ENCODE data around the gene PCDH9. TPM values are rescaled to one million over a fixed set of nuclear protein-coding genes. Genes with fewer than 3 reads are reported as not detected.

PCDH9 gene
- total RNA-seq, 1 experiment from 2014 or later, result not detected

DNA sequence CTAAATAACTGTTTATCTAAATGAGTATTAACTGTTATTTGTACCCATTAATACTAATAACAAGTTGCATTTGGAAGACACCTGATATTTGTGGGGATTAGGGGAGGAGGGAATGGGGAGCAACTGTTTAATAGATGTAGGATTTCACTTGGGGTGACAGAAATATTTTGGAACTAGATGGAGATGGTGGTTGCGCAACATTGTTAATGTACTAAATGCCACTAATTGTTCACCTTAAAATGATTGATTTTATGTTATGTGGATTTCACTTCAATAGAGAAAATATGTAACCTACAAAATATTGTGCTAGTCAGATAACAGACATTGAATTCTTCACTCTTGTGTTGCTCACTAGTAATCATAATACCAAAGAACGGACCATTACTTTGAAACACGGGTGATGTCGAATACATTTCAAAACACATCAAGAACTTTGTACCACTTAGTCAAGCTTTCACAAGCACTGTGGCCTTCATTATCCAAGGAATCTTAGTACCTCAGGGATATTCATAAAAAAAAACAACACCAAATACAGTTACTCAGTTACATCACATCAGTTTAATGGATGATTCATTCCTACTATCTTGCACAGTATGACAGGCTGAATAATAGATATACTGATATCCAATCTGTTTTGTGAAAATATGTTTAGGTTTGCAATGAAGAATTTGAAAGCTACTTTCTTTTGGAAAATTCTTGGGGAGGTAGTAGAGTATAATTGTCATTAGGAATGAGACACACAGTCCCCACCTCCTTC, 721.8 kb downstream of the PCDH9 start:
- no peak for DNase-seq (ENCODE audit: low spot score)
- in situ Hi-C loops (cut with HindIII; ENCODE audit: low sequenced_read_pairs), result no loop called here

DNA sequence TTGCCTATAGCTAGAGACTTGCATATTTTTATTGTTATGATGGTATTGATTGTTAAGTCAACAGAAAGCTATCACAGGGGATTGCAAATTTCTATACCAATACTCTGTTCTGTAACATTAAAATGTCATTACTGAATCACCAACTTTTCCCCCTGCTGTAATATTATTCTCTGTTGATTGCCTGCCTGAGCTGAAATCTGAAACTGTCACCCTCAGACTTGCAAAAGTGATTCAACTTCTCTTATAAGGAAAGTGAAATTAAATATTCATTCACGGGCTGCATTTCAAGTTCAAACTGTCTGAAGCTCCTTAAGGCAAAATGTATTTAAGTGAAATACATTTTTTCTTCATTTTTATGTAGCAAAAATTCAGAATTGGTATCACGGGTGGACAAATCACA, 723.2 kb downstream of the PCDH9 start:
- in situ Hi-C loops (cut with HindIII; ENCODE audit: low sequenced_read_pairs), result no loop called here
- no peak for DNase-seq (ENCODE audit: low spot score)

DNA sequence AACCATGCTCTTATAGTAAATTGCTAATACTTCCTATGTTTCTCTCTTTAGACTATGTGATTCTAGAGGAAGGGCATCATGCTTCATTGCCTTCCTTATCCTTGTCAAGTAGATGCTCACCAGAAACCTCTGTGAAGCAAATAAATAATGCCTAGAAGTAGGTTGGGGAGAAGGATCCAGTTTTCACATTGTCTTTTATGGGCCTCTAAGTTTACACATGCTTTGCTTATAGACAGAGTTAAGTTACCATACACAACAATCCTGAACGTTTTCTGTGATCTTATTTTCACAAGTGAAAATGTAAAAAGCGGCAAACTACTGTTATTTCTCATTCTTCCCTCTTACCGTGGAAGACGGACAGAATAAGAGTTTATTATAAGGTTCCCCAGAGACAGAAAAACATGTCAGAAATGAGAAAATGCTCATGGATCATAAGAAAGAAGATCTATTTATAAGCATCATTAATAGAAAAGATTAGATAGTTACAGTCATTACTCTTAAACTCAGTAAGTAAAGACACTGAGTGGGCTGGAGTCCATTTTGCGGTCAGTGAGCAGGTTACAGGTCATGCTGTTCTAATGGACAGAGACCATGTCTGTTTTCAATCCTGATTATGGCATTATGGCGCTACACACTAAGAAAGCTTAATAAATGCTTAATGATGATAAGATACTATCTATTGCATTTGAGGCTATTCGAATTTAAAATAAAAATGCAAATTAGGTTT, 723.9 kb downstream of the PCDH9 start:
- in situ Hi-C loops (cut with HindIII; ENCODE audit: low sequenced_read_pairs), result no loop called here
- no peak for DNase-seq (ENCODE audit: low spot score)

DNA sequence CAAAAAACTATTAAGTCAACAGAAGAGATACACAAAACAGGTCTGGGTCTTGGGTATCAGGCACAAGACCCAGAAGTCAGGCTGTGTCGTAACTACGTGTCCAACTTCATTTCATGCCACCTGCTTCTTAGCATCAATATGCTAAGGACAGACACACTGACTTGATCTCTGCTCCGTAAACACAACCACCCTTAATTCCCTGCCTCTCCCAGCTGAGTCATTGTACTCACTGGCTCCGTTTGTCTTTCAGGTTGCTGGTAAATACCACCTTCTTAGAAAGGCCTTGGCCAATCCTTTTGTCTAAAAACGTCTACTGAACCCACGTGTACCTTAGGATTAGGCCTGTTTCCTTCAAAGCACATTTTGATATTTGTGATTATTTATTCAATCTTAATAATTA, 726.2 kb downstream of the PCDH9 start:
- in situ Hi-C loops (cut with HindIII; ENCODE audit: low sequenced_read_pairs), result no loop called here

DNA sequence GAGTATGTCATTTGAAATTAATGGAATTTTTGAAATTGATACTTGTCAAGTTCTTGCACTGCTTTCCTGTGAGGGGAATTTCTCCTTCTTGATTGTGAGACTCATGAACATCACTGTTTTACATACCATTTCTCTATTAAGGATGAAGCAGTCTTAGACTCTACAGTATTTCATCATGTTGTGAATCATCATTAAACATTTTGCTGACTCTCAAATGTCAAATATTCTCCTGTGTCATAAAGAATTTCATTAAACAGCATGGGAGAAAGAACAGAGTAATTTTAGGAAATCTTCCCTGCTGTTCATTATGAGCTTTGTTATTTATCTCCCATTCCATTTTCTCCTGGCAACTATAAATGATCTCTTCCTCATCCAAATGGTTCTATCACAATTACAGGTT, 729.0 kb downstream of the PCDH9 start:
- in situ Hi-C loops (cut with HindIII; ENCODE audit: low sequenced_read_pairs), result no loop called here

More for the DNA sequence above, 726.2 kb downstream of the PCDH9 start:
- no peak for DNase-seq (ENCODE audit: low spot score)

DNA sequence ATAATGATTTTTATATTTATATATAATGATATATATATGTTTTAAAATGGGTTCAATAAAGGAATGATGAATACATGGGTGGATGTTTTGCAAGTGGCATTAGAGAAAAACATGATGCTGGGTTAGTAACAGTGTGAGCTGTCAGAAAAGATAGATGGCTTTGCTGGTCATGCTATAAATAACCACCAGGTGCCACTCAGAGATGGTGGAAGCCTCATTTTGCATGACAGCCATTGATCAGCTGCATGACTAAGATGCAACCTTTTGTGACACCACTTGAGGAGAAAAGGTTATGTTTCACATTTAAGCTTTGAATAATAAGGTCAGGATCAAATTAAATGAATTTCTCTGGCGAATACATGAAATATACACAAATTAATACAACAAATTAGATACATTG, 737.7 kb downstream of the PCDH9 start:
- in situ Hi-C loops (cut with HindIII; ENCODE audit: low sequenced_read_pairs), result no loop called here
- DNase-seq (ENCODE audit: low spot score), result peak; percentile 3

More for the DNA sequence above, 729.0 kb downstream of the PCDH9 start:
- no peak for DNase-seq (ENCODE audit: low spot score)

DNA sequence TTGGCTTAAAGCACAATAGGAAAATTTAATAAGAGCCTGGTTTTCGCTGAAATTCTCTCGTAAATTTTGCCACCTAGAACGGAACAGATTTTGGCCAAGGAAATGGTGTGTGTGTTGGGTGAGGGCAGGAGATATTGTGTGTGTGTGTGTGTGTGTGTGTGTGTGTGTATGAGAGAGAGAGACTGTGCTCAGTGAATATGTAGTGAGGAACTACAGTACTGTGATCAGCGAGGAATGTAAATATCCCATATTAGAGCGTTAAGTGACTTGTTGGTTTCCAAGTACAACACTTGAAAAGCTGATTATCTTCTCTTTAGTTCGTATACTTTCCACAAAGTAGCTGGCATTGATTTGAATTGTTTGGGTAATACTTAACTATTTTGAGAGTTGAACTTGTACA, 738.9 kb downstream of the PCDH9 start:
- in situ Hi-C loops (cut with HindIII; ENCODE audit: low sequenced_read_pairs), result no loop called here

DNA sequence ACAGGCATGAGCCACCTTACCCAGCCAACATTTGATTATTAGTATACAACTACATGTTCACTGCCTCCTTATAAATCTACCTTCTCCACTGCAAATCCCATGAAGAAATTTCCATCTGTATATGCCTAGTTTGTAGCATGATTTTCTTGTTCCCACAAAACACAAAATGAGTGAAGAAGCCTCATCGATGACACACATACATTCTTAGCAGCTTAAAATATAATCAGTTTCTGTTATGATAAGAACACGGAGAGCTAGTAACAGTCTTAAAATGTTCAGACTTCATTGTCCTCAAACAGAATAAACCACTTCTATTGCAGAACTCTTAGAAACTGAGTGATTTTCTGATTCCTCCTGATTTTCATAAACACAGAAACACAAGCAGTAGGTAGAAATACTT, 740.5 kb downstream of the PCDH9 start:
- no peak for DNase-seq (ENCODE audit: low spot score)
- in situ Hi-C loops (cut with HindIII; ENCODE audit: low sequenced_read_pairs), result no loop called here

More for the DNA sequence above, 738.9 kb downstream of the PCDH9 start:
- no peak for DNase-seq (ENCODE audit: low spot score)

DNA sequence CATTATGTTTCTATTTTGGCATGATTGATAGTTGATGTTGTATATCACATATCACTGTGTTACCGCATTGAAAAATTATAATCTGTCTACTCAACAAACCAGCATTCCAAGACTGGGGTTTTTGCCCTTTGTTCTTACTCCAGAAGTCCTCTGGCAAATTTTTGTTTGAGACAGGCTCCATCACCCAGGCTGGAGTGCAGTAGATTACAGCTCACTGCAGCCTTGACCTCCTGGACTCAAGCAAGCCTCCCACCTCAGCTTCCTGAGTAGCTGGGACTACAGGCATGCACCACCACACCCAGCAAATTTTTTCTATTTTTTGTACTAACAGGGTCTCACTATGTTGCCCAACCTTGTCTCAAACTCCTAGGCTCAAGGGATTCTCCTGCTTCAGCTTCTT, 741.0 kb downstream of the PCDH9 start:
- no peak for DNase-seq (ENCODE audit: low spot score)

DNA sequence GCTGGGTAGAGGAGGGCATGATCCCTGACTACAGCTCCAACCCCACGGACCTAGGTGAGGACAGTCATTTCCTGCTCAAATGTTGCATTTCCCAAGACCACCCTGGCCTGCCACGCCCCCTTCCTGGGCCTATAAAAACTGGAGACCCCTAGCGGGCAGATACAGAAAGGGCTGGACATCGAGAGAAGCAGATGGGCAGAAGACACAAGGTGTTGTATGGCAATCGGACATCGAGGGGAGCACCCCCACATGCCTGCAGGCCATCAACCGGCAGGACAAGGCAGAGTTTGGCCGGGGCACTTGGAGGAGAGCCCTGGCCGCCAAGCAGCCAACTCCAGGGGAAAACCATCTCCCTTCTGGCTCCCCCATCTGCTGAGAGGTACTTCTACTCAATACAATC, 746.4 kb downstream of the PCDH9 start:
- in situ Hi-C loops (cut with HindIII; ENCODE audit: low sequenced_read_pairs), result no loop called here
- no peak for DNase-seq (ENCODE audit: low spot score)

More for the DNA sequence above, 741.0 kb downstream of the PCDH9 start:
- in situ Hi-C loops (cut with HindIII; ENCODE audit: low sequenced_read_pairs), result no loop called here

DNA sequence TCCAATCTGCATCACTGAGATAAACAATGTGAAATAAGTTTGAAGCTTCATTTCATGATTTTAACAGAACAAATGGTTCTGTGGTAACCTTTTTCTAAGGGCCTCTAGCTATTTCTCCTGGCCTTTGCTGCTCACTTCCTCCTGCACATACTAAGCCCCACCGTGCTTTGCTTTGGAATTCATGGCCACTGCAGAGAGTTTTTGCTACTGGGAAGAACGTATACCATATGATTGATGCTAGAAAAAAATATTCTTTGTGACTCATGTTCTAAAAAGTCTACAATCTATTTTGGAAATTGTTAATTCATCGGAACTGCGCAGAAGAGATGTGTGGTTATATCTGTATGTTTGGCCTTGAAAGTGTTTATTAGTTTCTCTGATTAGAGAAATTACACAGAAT, 747.3 kb downstream of the PCDH9 start:
- in situ Hi-C loops (cut with HindIII; ENCODE audit: low sequenced_read_pairs), result no loop called here
- no peak for DNase-seq (ENCODE audit: low spot score)

DNA sequence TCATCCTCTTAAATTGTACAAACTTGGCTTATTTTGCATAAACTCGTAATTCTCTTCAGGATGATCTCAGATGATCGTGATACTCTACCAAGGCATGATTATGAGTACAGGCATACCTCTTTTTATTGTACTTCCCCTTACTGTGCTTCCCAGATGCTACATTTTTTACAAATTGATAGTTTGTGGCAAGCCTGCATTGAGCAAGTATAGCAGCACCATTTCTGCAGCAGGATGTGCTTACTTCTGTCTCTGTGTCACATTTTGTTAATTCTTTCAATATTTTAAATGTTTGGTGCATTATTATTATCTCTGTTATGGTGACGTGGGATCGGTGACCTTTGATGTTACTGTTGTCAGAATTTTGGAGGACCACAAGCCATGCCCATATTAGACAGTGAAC, 752.3 kb downstream of the PCDH9 start:
- DNase-seq (ENCODE audit: low spot score), result no peak
- in situ Hi-C loops (cut with HindIII; ENCODE audit: low sequenced_read_pairs), result no loop called here

DNA sequence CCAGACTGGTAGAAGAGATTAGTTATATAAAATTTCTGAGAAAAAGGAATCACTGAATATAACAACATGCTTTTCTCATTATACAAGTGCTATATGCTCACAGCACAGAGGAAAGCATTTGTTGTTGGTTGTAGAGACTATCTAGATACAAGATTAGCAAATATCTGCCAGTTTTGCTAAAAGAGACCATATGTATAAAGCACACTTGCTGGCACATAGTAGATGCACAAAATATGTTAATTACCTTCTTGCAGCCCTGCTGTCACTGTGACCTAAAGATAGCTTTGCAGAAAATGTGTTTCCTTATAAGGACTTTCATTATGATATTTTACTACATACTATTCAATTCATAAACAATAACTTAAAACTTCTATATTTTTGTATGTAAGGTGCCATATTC, 755.1 kb downstream of the PCDH9 start:
- in situ Hi-C loops (cut with HindIII; ENCODE audit: low sequenced_read_pairs), result no loop called here

DNA sequence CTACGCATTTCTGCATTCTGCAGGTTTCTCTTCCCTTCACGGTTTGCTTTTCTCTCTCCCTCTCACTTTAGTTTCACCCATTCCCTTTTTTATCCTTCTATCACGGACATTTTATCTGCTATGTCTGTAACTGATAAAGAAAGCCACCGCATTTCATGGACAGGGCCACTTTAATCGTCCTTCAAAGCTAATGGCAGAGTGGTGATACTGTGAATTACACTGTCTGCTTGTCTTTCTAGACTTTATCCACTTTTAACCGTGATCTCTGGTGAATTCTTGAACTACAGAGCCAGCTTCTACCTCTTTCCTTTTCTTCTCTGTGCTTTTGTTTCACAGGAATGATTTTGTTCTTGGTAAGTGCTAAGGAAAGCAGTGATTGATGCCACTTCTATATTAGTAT, 760.4 kb downstream of the PCDH9 start:
- in situ Hi-C loops (cut with HindIII; ENCODE audit: low sequenced_read_pairs), result no loop called here
- DNase-seq (ENCODE audit: low spot score), result no peak

More for the DNA sequence above, 755.1 kb downstream of the PCDH9 start:
- DNase-seq (ENCODE audit: low spot score), result no peak

DNA sequence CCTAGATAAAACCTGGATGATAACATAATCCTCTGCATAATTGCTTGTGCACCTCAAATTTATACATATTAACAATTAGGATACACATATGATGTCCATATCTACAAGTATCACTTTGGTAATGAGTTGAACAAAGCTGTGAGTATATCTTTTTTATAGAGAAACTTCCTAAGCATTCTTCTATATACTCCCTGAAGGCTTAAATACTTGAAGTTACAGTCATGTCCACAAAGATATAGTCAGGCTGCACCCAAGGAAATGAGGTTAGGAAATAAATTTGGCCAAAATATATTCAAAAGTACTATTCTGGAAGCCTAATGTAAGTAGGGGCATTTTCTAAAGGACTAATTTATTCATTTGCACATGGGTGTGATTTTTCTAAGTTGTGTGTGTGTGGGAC, 761.5 kb downstream of the PCDH9 start:
- DNase-seq (ENCODE audit: low spot score), result no peak
- in situ Hi-C loops (cut with HindIII; ENCODE audit: low sequenced_read_pairs), result no loop called here

DNA sequence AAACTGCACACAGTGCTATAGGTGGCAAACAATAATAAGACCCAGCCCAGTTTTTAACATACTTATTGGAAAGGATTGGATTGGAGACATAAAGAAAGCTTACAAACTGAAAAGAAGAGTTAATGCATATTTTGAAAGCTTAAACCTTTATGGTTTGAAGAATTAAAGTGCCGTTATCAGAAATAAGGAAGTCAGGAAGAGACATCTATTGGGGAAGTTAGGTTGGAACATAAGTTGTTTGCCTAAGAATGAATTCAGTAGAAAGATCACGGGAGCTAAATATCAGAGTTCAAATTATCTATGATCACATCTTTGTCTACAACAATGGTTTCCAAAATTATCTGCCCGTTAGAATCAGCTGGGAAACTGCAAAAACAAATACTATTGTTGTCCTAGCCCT, 767.9 kb downstream of the PCDH9 start:
- in situ Hi-C loops (cut with HindIII; ENCODE audit: low sequenced_read_pairs), result no loop called here
- no peak for DNase-seq (ENCODE audit: low spot score)

DNA sequence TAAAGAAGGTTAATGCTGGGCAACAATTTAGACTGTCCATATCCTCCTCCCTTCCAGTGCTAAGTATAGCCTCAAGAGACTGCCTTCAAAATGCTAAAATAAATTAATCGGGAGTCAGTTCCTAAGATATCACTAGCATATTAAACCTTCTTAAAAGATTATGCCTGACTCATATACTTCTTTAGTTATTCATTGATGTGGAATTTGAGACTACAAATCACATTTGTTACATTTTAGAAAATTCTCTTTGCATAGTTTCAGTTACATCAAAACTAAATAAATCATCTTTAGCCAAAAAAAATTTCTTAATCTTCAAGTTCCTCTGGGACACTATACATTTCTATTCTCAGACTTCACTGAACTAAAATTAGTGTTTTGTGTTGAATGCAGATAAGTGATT, 769.1 kb downstream of the PCDH9 start:
- no peak for DNase-seq (ENCODE audit: low spot score)
- in situ Hi-C loops (cut with HindIII; ENCODE audit: low sequenced_read_pairs), result no loop called here

DNA sequence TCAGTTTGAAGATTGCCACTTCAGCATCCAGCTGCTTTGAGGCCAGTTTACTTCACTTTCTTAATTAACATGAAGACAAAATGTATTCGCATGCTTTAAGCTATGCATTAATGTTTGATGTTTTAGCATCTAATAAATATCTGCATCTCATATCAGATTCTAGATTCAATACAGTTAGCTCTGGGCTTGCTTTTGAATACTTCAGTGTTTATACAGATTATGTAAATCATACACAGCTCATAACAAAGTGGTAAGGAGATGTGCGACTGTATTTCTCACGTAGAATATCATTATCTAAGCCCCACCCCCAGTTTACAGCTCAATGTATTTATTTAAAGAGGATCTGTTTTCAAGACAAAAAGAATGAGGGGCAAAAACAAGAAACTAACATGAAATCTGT, 770.5 kb downstream of the PCDH9 start:
- DNase-seq (ENCODE audit: low spot score), result no peak
- in situ Hi-C loops (cut with HindIII; ENCODE audit: low sequenced_read_pairs), result no loop called here

DNA sequence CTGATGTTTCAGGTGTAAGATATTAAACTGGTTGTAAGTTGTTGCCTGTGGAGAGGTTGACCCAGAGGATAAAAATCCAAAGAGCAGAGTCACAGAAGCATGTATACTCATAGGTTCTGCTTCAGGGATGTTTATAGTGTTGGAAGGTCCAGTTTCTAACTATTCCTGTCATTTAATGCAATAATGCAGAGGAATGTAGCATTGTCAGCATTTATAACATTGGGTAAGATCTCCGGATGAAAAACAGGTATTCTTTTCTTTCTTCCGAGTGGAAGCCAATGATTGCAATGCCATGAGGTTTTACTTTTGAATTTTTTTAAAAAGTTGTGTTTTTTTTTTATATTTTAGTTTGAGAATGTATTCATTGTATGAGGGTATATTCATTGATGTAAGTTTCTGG, 771.0 kb downstream of the PCDH9 start:
- in situ Hi-C loops (cut with HindIII; ENCODE audit: low sequenced_read_pairs), result no loop called here

DNA sequence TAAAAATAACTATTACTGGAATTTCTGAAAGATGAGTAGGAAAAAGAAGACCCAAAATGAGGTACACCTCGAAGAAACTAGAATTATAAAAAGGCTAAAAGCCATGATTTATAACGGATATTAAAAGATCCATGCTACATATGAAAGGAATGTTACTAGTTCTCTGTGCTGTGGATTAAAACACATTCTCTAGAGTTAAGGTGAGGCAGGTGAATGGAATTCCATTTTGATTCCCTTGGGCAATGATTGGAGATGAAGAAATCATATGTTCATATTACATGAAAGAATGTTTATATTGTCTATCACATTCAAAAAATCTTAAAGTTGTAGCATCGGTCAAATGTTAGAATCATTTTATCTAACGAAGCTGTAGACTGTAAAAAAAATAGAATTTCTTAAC, 783.7 kb downstream of the PCDH9 start:
- in situ Hi-C loops (cut with HindIII; ENCODE audit: low sequenced_read_pairs), result no loop called here
- DNase-seq (ENCODE audit: low spot score), result no peak

More for the DNA sequence above, 771.0 kb downstream of the PCDH9 start:
- no peak for DNase-seq (ENCODE audit: low spot score)

DNA sequence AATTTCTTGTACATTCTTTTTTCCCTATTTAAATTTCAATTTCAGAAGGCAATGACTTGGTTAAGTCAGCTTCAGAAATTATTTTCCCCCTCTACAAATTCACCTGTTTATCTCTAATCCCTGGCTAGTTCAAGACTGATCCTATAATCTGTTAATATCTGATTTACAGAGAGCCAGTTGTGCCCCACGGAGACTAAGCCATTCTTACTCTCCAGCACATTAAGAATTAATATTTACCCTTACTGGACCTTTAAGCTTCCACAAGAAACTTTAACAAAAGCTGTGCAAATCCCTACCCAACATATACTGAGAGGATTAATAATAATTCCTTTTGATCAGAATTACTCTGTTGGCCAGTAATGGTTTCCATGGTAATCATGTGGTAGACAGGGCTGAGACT, 786.2 kb downstream of the PCDH9 start:
- in situ Hi-C loops (cut with HindIII; ENCODE audit: low sequenced_read_pairs), result no loop called here
- DNase-seq (ENCODE audit: low spot score), result no peak

All from G401 (cell line).